Naive thymus-derived CD4-positive, alpha-beta T cell (primary cell): ENCODE measurements around the gene NEUROD6. TPM values are rescaled to one million over a fixed set of nuclear protein-coding genes. Genes with fewer than 3 reads are reported as not detected.
A peak's percentile ranks its signal among the peaks of the same experiment; 100 is the strongest.

Source experiments
- ATAC-seq: fragments of 150-1000 bp; cut with Tn5 transposase; 2 replicates; pipeline ENCODE4 v1.10.0; 2021; ENCODE audit warnings: mild to moderate bottlenecking, moderate library complexity
- CTCF ChIA-PET: fragments of 350-600 bp; sonication (Branson Sonifier 250); formaldehyde crosslinking; loops from one replicate; lab custom pipeline; 2021; ENCODE audit warnings: antibody characterized with exemption; lab: Charles Lee
- POLR2A ChIA-PET: fragments of 350-600 bp; sonication (Branson Sonifier 250); formaldehyde crosslinking; loops from one replicate; lab custom pipeline; 2021; ENCODE audit warnings: antibody characterized with exemption, inconsistent platforms; lab: Charles Lee
- DNase-seq, 9 donors: peaks; one replicate each; pipeline versions ENCODE4 v3.0.0 to v3.0.0-alpha.2; 2020 to 2022; ENCODE audit warnings: mixed read lengths in 1 of 9
- H3K27ac ChIP-seq: one replicate; pipeline ENCODE4 v1.7.0; 2013; ENCODE audit warnings: mild to moderate bottlenecking, low read depth, low read length, moderate library complexity
- H3K27me3 ChIP-seq, 2 donors: one replicate each; pipeline ENCODE4 v1.7.0; 2013; ENCODE audit warnings: low read length in 2 of 2, mild to moderate bottlenecking in 2 of 2, moderate library complexity in 2 of 2; ENCODE audit not compliant: control insufficient read depth in 2 of 2, insufficient read depth in 2 of 2
- H3K36me3 ChIP-seq, 3 experiments: 1 replicate in 2 of 3; 2 replicates in 1 of 3; pipeline ENCODE4 v1.7.0; 2013; ENCODE audit warnings: low read length in 3 of 3, mild to moderate bottlenecking in 3 of 3, moderate library complexity in 1 of 3; ENCODE audit not compliant: insufficient read depth in 3 of 3, control insufficient read depth in 2 of 3
- H3K4me1 ChIP-seq, 2 donors: one replicate each; pipeline ENCODE4 v1.7.0; 2013; ENCODE audit warnings: low read length in 2 of 2, mild to moderate bottlenecking in 2 of 2, moderate library complexity in 1 of 2; ENCODE audit not compliant: control insufficient read depth in 2 of 2, insufficient read depth in 2 of 2
- H3K4me3 ChIP-seq: 2 replicates; pipeline ENCODE4 v1.7.0; 2013; ENCODE audit warnings: mild to moderate bottlenecking, low read length
- H3K9me3 ChIP-seq, 3 experiments: 1 replicate in 2 of 3; 2 replicates in 1 of 3; pipeline ENCODE4 v1.7.0; 2013; ENCODE audit warnings: low read length in 3 of 3; ENCODE audit not compliant: control insufficient read depth in 2 of 3
- H3K27ac Mint-ChIP-seq, 9 donors: one replicate each; pipeline ENCODE4 v1.8.0; 2020 to 2022; ENCODE audit warnings: mixed read lengths in 9 of 9, mild to moderate bottlenecking in 8 of 9, moderate library complexity in 5 of 9, inconsistent platforms in 2 of 9
- H3K27me3 Mint-ChIP-seq, 5 donors: one replicate each; pipeline ENCODE4 v1.8.0; 2021 to 2022; ENCODE audit warnings: mixed read lengths in 5 of 5, mild to moderate bottlenecking in 1 of 5
- H3K36me3 Mint-ChIP-seq, 5 donors: one replicate each; pipeline ENCODE4 v1.8.0; 2020 to 2022; ENCODE audit warnings: mixed read lengths in 5 of 5, mild to moderate bottlenecking in 3 of 5, inconsistent platforms in 1 of 5
- H3K4me1 Mint-ChIP-seq, 7 donors: one replicate each; pipeline ENCODE4 v1.8.0; 2020 to 2022; ENCODE audit warnings: mixed read lengths in 7 of 7, mild to moderate bottlenecking in 3 of 7, inconsistent platforms in 1 of 7
- H3K4me3 Mint-ChIP-seq, 10 donors: one replicate each; pipeline ENCODE4 v1.8.0; 2020 to 2022; ENCODE audit warnings: mild to moderate bottlenecking in 10 of 10, mixed read lengths in 10 of 10, moderate library complexity in 6 of 10, inconsistent platforms in 2 of 10
- H3K9me3 Mint-ChIP-seq, 11 donors: one replicate each; pipeline ENCODE4 v1.8.0; 2020 to 2022; ENCODE audit warnings: mixed read lengths in 11 of 11, mild to moderate bottlenecking in 4 of 11, inconsistent platforms in 1 of 11, moderate library complexity in 1 of 11
- intact Hi-C, 2 donors: fragments of 100-400 bp; cut with micrococcal nuclease; formaldehyde crosslinking; loops; one replicate each; pipeline ENCODE4 v1.15.1; 2023
- polyA plus RNA-seq, 2 donors: library from polyadenylated mRNA; unstranded; fragments of 300-500 nt; fragmentation: Illumina TruSeq; gene quantifications; one replicate each; pipeline ENCODE4 v1.2.3, GENCODE V29; 2021
- total RNA-seq, 6 experiments: library from RNA in 5 of 6; stranded (reverse) in 5 of 6; gene quantifications; 1 replicate in 5 of 6; 2 replicates in 1 of 6; pipeline ENCODE4 v1.2.3 and lab custom pipeline; 2021 to 2026

The NEUROD6 gene
- total and polyA plus RNA-seq, 7 experiments from 2014 or later, result not detected

DNA sequence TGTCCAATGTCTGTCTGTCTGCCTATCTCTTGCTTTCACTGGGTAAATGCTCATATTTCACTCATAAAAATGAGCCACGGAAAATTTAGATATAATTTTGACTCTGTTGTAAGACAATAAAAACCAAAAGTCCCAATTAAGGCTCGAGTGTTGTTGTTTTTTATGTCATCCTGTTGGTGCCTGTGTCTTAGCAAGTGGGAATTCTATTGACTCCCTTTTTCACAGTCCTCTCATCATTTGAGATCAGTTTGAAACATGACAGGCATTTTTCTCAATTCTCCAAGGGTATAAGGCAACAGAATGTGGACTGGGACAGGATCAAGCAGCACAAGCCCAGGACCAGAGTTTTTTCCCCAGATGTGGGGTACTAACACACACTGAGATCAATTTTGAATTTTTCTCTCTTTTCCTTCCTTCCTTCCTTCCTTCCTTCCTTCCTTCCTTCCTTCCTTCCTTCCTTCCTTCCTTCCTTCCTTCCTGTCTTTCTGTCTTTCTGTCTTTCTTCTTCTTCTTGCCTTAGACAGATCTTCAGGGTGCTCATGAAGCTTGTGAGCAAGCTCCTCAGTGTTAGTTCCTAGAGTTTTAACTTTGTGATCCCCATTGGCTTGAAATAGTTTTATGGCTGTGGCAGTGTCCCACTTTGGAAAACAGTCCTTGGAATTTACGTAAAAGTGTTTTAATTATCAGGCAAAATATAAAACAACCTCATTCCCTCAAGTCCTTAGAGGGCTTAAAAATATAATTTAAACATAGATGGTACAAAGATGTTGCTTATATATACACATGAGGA is 3.2 kb upstream of the NEUROD6 start:
- Histone ChIP-seq H3K36me3 (no peaks in the 10 kb centered on the region), H3K4me3 (no peak overlapping the region), H3K9me3 (no peaks in the 10 kb centered on the region), H3K4me1 (no peaks in the 10 kb centered on the region), H3K27ac (no peak overlapping the region), H3K27me3 (no peaks in the 10 kb centered on the region)
- intact Hi-C loops, result no loop called here
- no peaks in the 10 kb centered on the region for H3K36me3 Mint-ChIP-seq
- H3K4me1 Mint-ChIP-seq, result no peaks in the 10 kb centered on the region
- H3K27me3 Mint-ChIP-seq, result peaks cover 4 to 16% (median 9%) of the 10 kb centered on the region in 5 donors
- DNase-seq (no peak), ATAC-seq (no peak)
- H3K27ac Mint-ChIP-seq, result no peak overlapping the region
- CTCF ChIA-PET, result no interaction called here
- POLR2A ChIA-PET, result no interaction called here
- H3K9me3 Mint-ChIP-seq, result peaks cover 0 to 6% (median 1%) of the 10 kb centered on the region in 11 donors
- no peak overlapping the region for H3K4me3 Mint-ChIP-seq

DNA sequence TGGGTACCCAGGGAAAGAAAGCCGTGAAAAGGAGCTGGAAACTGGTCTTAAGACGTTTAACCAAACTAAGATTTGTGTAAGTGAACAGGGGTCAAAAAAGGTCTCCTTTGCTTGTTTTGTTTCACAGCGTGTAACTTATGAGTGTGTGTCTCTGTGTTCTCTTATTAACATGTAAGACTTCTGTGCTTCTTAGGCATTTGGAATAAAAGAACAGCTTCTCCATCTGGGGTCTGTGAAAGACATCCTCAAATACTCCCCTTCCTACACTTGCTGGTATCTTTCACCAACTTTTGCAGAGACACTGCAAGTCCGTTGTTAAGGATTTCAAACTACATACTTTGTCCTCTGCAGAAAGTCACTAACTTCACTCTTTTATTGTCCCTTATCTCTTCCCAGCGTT is 615 bp upstream of the NEUROD6 start:
- no peaks in the 10 kb centered on the region for H3K36me3 ChIP-seq
- H3K4me3 ChIP-seq, result no peak overlapping the region
- Mint-ChIP-seq H3K9me3 (peaks cover 0 to 7% (median 1%) of the 10 kb centered on the region in 11 donors), H3K4me1 (no peaks in the 10 kb centered on the region), H3K27ac (no peak overlapping the region), H3K27me3 (peaks cover 13 to 26% (median 17%) of the 10 kb centered on the region in 5 donors), H3K36me3 (no peaks in the 10 kb centered on the region), H3K4me3 (no peak overlapping the region)
- POLR2A ChIA-PET, result no interaction called here
- H3K9me3 ChIP-seq, result no peaks in the 10 kb centered on the region
- ATAC-seq, result no peak
- intact Hi-C loops, result no loop called here
- no peaks in the 10 kb centered on the region for H3K4me1 ChIP-seq
- DNase-seq, result no peak
- CTCF ChIA-PET, result no interaction called here
- H3K27me3 ChIP-seq, result no peaks in the 10 kb centered on the region
- H3K27ac ChIP-seq, result no peak overlapping the region

DNA sequence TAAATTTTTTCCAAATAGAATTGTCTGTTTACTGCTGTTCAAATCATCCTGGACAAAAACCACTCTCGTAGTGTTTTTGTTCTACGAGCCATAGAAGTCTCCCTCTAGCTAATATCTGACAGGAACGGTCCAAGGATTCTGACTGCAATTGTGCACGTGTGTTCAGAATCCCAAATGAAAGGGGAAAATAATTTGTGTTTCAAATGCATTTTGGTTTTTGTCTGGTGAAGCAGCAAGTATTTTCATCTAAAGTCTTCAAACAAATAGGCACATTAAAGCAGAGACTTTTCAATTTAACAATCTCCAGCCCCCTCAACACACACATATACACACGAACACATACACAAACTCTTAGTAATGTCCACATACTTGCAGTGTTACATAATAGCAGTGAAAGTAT is 475 bp downstream of the NEUROD6 start:
- Histone ChIP-seq H3K27ac (no peak overlapping the region), H3K36me3 (no peaks in the 10 kb centered on the region), H3K4me1 (no peaks in the 10 kb centered on the region), H3K27me3 (no peaks in the 10 kb centered on the region), H3K9me3 (no peaks in the 10 kb centered on the region), H3K4me3 (no peak overlapping the region)
- Mint-ChIP-seq H3K27me3 (peaks cover 23 to 37% (median 24%) of the 10 kb centered on the region in 5 donors), H3K27ac (no peak overlapping the region), H3K4me1 (no peaks in the 10 kb centered on the region), H3K4me3 (no peak overlapping the region), H3K9me3 (peaks cover 0 to 8% (median 2%) of the 10 kb centered on the region in 11 donors), H3K36me3 (peaks cover 0 to under 1% (median 0%) of the 10 kb centered on the region in 5 donors)
- DNase-seq (no peak), ATAC-seq (no peak)
- POLR2A ChIA-PET, result no interaction called here
- CTCF ChIA-PET, result no interaction called here
- intact Hi-C loops, result no loop called here

DNA sequence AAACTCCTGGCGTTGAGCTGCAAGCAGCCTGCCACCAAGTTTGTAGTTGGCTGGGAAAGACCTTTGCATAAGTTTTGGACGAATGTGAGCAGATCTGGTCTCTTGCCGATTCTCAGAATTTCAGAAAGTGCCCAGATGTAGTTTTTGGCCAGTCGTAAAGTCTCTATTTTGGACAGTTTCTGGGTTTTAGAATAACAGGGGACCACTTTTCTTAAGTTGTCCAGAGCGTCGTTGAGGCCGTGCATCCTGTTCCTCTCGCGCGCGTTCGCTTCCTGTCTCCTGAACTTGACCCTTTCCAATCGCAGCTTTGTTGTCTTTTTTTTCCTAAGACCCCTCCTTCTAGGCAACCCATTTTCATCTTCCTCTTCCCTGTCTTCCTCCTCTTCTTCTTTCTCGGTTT is 1.8 kb downstream of the NEUROD6 start:
- intact Hi-C loops, result no loop called here
- Mint-ChIP-seq H3K36me3 (peaks cover 0 to 5% (median 0%) of the 10 kb centered on the region in 5 donors), H3K9me3 (peaks cover 0 to 10% (median 4%) of the 10 kb centered on the region in 11 donors), H3K27me3 (peaks cover 23 to 41% (median 29%) of the 10 kb centered on the region in 5 donors), H3K4me1 (no peaks in the 10 kb centered on the region), H3K4me3 (peak overlapping the region in 1 of 10 donors; percentile 7), H3K27ac (no peak overlapping the region)
- no peaks in the 10 kb centered on the region for H3K4me1 ChIP-seq
- DNase-seq (no peak), ATAC-seq (no peak)
- no peaks in the 10 kb centered on the region for H3K36me3 ChIP-seq
- H3K27ac ChIP-seq, result no peak overlapping the region
- H3K27me3 ChIP-seq, result no peaks in the 10 kb centered on the region
- H3K9me3 ChIP-seq, result no peaks in the 10 kb centered on the region
- H3K4me3 ChIP-seq, result no peak overlapping the region
- ChIA-PET POLR2A (no interaction called here), CTCF (no interaction called here)

DNA sequence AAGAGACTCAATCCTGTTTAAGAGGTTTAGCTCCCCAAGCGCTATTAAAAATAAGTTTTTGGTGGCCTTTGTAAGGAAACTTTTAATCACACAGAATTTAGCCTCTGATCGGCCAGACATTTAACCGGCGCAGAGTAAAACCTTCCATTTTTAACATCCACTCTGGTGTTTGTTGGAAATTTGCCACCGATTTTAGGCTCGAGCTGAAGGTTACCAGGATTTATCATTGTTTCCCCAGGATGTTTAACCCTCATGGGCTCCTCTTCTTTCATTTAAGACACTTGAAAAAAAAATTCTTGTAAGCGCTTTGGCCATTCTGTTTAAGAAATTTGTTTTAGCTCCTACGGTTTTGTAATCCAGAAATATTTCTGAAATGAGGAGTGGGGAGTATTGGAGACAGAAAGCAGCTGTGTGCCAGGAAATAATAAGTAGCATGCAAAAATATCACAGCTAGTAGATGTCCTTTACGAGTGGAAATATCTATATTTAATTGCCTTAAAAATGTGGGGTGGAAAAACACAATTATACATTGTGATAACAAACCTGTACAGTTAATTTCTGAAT is 3.4 kb downstream of the NEUROD6 start:
- Mint-ChIP-seq H3K27me3 (peaks cover 23 to 41% (median 29%) of the 10 kb centered on the region in 5 donors), H3K4me1 (no peaks in the 10 kb centered on the region)

DNA sequence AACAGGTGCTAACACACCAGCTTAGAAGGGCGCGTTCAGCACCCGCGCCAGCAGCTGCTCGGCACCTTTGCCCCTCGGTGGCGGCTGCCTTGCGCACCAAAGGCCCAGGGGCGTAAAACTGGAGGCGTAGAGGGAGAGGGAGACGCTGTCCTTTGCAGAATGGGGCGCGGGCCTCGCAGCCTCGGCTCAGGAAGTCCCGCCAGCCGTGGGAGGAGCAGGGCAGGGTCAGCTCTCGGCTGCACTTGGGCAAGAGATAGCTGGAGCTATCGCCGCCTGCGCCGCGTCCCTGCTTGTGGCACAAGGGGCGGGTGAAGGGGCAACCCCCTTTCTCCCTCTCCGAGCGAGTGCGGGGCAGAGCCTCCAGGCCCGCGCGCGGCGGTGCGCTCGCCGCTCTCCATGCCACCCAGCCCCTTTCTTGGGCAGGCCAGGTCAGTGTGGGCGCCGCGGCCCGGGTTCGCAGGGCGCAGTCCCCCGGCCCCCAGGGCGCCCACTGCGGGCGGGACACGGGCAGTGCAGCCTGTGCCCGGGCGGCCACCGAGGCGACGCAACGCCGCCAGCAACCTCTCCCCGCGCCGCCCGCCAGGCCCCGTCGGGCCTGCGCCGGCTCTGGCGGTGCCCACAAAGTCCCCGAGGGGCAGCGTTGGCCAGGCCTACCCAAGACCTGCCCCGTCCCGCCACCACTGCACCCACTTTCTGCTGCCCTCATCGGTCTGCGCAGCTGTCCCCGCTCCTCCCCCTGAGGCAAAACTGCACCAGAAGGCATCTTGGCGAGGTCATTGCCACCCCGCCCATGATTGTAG is 4.1 kb downstream of the NEUROD6 start:
- peaks cover 0 to 25% (median 9%) of the 10 kb centered on the region in 11 donors for H3K9me3 Mint-ChIP-seq
- peaks cover 0 to 5% (median 0%) of the 10 kb centered on the region in 5 donors for H3K36me3 Mint-ChIP-seq
- H3K4me1 ChIP-seq, result no peaks in the 10 kb centered on the region
- H3K9me3 ChIP-seq, result no peaks in the 10 kb centered on the region
- no peaks in the 10 kb centered on the region for H3K4me1 Mint-ChIP-seq
- no peak overlapping the region for H3K4me3 ChIP-seq
- H3K27me3 Mint-ChIP-seq, result peaks cover 23 to 38% (median 29%) of the 10 kb centered on the region in 5 donors
- CTCF ChIA-PET, result no interaction called here
- no peak overlapping the region for H3K27ac Mint-ChIP-seq
- POLR2A ChIA-PET, result no interaction called here
- H3K27me3 ChIP-seq, result no peaks in the 10 kb centered on the region
- ATAC-seq, result no peak
- H3K27ac ChIP-seq, result no peak overlapping the region
- no peak overlapping the region for H3K4me3 Mint-ChIP-seq
- no peak for DNase-seq
- intact Hi-C loops, result no loop called here
- no peaks in the 10 kb centered on the region for H3K36me3 ChIP-seq

More for the DNA sequence above, 3.4 kb downstream of the NEUROD6 start:
- POLR2A ChIA-PET, result no interaction called here
- no peak overlapping the region for H3K27ac ChIP-seq
- ATAC-seq, result no peak
- DNase-seq, result no peak
- H3K4me3 ChIP-seq, result no peak overlapping the region
- no peaks in the 10 kb centered on the region for H3K9me3 ChIP-seq
- Mint-ChIP-seq H3K9me3 (peaks cover 0 to 21% (median 7%) of the 10 kb centered on the region in 11 donors), H3K4me3 (no peak overlapping the region), H3K27ac (no peak overlapping the region), H3K36me3 (peaks cover 0 to 5% (median 0%) of the 10 kb centered on the region in 5 donors)
- intact Hi-C loops, result no loop called here
- CTCF ChIA-PET, result no interaction called here
- H3K4me1 ChIP-seq, result no peaks in the 10 kb centered on the region
- no peaks in the 10 kb centered on the region for H3K27me3 ChIP-seq
- H3K36me3 ChIP-seq, result no peaks in the 10 kb centered on the region
